A204.1 (cell line): Measurements from ENCODE around the gene SNX22.

ENCODE experiments used
- FAIRE-seq: peaks from 2 replicates; lab custom pipeline; 2012; peaks lifted over from hg19 to GRCh38; lab: Jason Lieb, UNC

The SNX22 gene

GRCh38 chr15:64156652-64157331 lies 5.3 kb downstream of the SNX22 start:
- no peak for FAIRE-seq

GRCh38 chr15:64157599-64158125 lies 6.1 kb downstream of the SNX22 start:
- FAIRE-seq, result no peak

GRCh38 chr15:64158363-64159134 lies 7.0 kb downstream of the SNX22 start:
- FAIRE-seq, result no peak

- FAIRE-seq, result no peak
Observed at GRCh38 chr15:64161688-64162477, 10.4 kb downstream of the SNX22 start.

- FAIRE-seq, result no peak
Observed at GRCh38 chr15:64162478-64162868, 10.9 kb downstream of the SNX22 start.

DNA sequence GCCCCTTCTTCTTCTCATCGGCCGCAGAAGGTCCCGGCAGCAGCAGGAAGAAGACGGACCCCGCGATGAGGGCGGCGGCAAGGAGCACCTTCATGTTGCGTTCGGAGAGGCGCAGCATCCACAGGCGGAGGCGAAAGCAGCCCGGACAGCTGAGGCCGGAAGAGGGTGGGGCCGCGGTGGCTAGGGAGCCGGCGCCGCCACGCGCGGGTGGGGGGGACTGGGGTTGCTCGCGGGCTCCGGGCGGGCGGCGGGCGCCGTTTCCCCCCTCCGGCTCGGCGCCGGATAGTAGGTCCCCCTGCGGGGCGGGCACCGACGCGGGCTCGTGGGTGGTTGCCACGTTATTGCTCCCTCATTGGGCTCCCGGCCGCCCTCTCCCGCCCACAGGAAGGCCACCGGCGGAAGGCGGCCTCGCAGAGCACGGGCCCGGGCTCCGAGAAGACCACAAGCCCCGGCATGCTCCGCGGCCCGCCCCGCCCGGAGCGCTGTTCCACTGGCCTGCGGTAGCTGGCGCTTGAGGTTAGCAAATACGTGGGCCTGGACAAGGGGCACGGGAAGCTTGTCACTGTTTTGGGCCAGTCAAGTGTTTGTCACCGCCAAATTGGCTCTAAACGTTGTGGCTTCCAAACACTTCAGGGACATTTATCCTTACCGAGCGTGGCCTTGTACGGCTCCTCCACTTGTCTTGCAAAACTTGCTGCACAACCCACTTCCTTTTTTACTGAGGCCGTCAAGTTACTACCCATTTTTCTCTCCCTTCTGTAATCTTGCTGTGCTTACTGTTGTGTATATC lies 11.5 kb downstream of the SNX22 start, which contains the start of gene PPIB:
Gene PPIB, minus strand, starts transcription at position 154 of the 790 bp plus-strand sequence. Its CDS starts 36 bp downstream, at position 118.
- peak; percentile 29 for FAIRE-seq

DNA sequence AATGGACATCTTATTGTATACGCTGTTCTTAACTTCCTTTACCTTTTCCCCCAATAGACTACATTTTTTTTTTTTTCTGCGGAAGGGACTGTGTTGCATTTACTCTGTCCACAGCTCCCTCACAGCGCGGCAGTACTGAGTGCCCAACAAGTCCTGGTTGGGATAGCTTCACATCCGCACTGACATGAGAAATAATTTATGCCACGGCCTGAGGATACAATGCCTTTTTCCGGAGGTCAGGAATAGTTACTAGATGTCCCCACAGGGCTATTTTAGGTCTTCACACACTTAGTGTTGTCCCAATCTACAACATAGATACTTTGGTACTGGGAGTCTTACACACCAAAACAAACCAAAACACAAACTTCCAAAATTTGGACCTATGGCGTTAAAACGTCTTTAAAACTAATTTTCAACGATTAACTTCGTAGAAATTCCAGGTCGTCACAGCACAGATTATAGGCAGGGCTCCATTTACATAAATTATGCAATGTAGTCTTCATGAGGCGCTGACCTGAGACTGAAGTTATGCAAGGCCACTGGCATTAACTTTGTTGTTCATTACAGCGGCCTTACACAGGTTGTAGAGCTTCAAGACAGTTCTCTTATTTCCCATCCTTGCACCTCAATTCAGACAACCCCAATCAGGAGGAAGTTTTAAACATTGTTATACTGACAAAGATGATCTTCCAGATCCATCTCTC lies 12.3 kb downstream of the SNX22 start:
- no peak for FAIRE-seq

GRCh38 chr15:64164436-64164835 lies 12.9 kb downstream of the SNX22 start:
- FAIRE-seq, result no peak

DNA sequence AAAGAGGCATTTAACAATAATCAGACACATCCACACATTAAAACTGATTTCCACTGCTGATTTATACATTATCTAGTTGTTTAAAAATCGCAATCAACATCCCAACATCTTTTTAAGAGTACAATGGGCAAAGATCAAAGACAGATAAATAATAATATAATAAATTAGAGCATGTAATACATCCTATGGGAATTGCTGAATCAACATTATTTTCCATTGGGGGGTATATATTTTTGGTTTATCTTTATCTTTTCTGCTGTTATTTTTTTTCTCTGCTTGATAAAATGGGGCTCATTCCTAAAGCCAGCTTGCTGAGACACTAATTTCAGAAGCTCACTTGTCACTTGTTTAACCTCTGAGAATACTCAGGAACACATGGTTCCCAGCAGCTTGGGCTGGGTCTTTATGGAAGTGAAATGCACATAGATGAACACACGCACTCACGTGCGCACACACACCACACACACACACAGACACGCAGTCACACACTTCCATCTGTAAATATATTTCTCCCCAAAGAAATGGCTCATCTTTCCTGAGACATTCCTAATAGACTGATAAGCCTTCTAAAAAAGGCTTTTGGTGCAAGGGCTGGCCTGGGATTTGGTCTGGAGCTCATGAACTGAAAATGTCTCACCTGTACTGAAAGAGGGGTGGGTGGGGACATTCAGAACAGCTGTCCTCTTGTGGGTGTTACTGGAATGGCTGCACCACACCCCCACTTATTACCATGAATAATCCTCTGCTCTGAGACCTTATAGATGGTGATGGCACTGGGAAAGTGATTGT lies 14.8 kb downstream of the SNX22 start:
- no peak for FAIRE-seq

DNA sequence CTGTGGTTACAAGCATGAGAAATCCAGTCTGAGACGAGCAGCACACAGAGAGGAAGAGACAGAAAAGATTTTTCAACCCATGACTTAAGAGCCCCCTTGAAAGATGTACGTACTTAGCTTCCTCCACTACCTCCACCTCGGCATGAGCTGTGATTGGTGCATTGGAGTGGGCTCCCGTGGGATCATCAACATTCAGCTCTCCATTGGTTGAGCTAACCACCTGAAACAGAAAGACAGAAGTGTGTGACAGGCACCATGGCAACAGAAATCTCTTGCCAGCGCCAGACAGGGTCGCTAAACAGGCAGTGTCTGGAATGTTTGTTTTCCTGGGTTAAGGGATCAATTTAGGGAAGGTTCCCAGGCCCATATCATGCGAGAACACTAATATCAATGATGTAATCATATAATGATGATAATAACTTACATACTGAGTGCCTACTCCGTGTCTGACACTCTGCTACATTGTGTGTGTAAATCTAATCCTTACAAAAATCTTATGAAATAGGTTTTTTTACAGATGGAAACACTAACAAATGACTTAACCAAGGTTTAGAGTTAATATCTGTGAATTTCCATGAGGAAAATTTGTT lies 28.8 kb downstream of the SNX22 start:
- no peak for FAIRE-seq

- no peak for FAIRE-seq
Observed at GRCh38 chr15:64182859-64183370, 31.4 kb downstream of the SNX22 start.

- no peak for FAIRE-seq
Observed at GRCh38 chr15:64185146-64185911, 33.8 kb downstream of the SNX22 start.

- FAIRE-seq, result no peak
Observed at GRCh38 chr15:64187396-64188191, 36.1 kb downstream of the SNX22 start.

DNA sequence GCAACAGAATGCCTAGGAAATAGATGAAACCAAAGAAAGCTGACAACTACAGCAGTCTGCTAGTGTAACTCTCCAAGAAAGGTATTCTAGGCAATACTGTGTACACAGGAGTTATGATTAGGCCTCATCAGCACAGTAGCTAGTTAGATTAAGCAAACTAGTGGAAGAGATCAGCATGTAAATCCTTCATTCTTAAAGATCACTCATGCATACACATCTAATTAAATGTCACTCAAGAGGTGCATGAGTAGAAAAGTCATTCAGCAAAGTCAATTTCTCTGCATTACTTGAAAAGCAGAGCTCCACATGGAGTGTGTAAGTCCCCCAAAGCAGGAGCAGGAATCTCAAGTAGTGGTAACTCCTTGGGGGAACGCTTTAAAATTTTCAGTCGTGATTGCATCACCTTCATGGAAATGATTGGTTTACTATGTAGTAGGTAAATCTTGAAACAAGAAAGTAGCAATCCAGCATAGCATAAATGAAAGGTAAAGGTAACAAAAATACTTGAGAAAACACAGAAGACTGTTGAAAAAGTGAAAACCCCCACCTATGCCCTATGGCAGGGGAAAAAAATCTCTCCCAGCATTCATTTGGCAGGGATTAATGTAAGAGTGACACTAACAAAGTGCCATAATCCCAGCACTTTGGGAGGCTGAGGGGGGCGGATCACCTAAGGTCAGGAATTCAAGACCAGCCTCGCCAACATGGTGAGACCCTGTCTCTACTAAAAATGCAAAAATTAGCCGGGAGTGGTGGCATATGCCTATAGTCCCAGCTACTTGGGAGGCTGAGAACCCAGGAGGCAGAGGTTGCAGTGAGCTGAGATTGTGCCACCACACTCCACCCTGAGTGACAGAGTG lies 40.7 kb downstream of the SNX22 start:
- no peak for FAIRE-seq

- no peak for FAIRE-seq
Observed at GRCh38 chr15:64193971-64194370, 42.4 kb downstream of the SNX22 start.

DNA sequence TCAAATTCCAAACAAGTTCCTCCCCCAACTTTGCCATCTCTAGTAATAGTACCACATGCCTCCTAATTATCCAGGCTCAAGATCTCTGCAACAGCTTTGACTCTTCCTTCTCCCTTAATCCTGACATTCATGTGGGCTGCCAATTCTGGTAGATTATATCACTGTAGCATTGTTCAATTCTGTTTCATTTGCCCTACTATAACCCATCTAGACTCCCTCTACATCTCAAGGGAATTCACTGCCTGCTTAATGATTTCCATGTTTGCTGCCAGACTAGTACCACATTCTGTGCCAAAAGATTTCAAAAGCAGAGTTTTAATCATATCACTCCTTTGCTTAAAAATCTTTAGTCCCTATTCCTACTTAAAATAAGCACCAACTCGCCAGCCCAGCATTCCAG lies 45.9 kb downstream of the SNX22 start:
- no peak for FAIRE-seq

DNA sequence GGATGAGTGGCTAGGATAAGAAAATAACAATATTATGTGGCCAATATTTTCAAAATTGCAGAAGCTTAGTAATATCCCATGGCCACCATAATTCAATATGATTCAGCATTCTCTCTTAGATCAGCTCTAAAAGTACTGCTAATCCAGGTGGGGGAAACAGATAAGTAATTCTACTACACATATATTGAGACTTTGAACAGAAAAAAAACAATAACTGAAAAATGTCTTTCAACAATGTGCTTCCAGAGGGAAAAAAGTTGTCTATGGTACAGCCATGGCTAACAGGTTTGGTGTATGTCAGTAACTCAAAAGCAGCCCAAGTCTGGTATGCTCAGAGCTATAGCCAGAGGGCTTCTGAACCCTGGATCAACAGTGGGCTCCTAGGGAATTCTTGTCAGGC lies 53.7 kb downstream of the SNX22 start:
- no peak for FAIRE-seq
